IPS-20b (cell line): Measurements from ENCODE around the gene ZNF536.

Experiments
- H3K27ac ChIP-seq: one replicate; pipeline ENCODE4 v1.5.1; 2013; ENCODE audit warnings: low read length
- H3K27me3 ChIP-seq: 2 replicates; pipeline ENCODE4 v1.6.1; 2013; ENCODE audit warnings: mild to moderate bottlenecking, low read length, inconsistent platforms; ENCODE audit not compliant: insufficient read depth
- H3K36me3 ChIP-seq: 2 replicates; pipeline ENCODE4 v1.6.1; 2013; ENCODE audit warnings: low read depth, mild to moderate bottlenecking, inconsistent platforms, low read length, moderate library complexity; ENCODE audit not compliant: insufficient read depth
- H3K4me1 ChIP-seq: 2 replicates; pipeline ENCODE4 v1.6.1; 2013; ENCODE audit warnings: mild to moderate bottlenecking, control low read depth, inconsistent platforms, low read length, moderate library complexity; ENCODE audit not compliant: insufficient read depth
- H3K4me3 ChIP-seq: 2 replicates; pipeline ENCODE4 v1.5.1; 2013; ENCODE audit warnings: mild to moderate bottlenecking, low read length, inconsistent platforms
- H3K9ac ChIP-seq: 2 replicates; pipeline ENCODE4 v1.6.1; 2013; ENCODE audit warnings: low read depth, mild to moderate bottlenecking, inconsistent platforms, low read length, moderate library complexity
- H3K9me3 ChIP-seq: 2 replicates; pipeline ENCODE4 v1.6.1; 2013; ENCODE audit warnings: mild to moderate bottlenecking, low read depth, low read length, inconsistent platforms; ENCODE audit not compliant: insufficient read depth

ZNF536 gene

GRCh38 chr19:30535011-30535410, 162.8 kb downstream of the ZNF536 start:
- Histone ChIP-seq H3K9me3 (no peaks in the 10 kb centered on the region), H3K27me3 (no peaks in the 10 kb centered on the region), H3K27ac (no peak overlapping the region), H3K4me3 (no peak overlapping the region), H3K9ac (no peak overlapping the region), H3K36me3 (no peaks in the 10 kb centered on the region), H3K4me1 (no peaks in the 10 kb centered on the region)

DNA sequence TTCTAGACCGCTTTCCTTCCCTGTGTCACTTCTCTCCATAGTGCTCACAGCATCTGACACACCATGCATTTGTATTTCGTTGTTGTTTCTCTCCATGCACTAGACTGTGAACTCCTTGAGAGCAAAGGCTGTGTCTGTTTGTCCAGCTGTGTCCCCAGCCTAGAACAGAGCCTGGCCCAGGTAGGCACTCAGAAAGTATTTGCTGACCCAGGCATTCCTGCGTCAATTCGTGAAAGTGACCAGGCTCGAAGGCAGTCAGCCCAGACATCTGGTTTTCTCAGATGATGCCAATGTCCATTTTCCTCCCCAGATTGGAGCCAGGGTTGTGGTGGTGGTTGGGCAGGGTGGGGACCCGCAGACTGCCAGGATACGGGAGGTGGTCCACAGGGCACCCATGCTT, 164.8 kb downstream of the ZNF536 start:
- no peak overlapping the region for H3K27ac ChIP-seq
- H3K9me3 ChIP-seq: no peaks in the 10 kb centered on the region
- H3K4me1 ChIP-seq: no peaks in the 10 kb centered on the region
- H3K27me3 ChIP-seq: no peaks in the 10 kb centered on the region
- no peak overlapping the region for H3K4me3 ChIP-seq
- no peak overlapping the region for H3K9ac ChIP-seq
- H3K36me3 ChIP-seq: no peaks in the 10 kb centered on the region

DNA sequence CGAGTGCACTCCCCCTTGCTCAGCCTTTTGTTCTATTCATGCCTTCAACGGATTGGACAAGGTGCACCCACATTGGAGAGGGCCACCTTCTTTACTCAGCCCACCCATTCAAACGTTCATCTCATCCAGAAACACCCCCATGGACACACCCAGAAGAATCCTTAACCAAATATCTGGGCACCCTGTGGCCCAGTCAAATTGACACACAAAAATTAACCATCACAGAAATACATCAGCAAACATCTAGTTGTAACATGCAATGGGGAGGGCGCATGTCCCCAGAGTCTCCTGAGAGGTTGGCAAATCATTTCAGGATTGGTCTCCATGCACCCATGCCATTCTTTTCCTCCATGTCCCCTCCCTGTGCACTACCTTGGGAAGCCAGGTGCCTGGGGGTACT, 167.1 kb downstream of the ZNF536 start:
- no peaks in the 10 kb centered on the region for H3K9me3 ChIP-seq
- no peaks in the 10 kb centered on the region for H3K36me3 ChIP-seq
- no peak overlapping the region for H3K27ac ChIP-seq
- no peaks in the 10 kb centered on the region for H3K27me3 ChIP-seq
- no peaks in the 10 kb centered on the region for H3K4me1 ChIP-seq
- no peak overlapping the region for H3K4me3 ChIP-seq
- H3K9ac ChIP-seq: no peak overlapping the region

DNA sequence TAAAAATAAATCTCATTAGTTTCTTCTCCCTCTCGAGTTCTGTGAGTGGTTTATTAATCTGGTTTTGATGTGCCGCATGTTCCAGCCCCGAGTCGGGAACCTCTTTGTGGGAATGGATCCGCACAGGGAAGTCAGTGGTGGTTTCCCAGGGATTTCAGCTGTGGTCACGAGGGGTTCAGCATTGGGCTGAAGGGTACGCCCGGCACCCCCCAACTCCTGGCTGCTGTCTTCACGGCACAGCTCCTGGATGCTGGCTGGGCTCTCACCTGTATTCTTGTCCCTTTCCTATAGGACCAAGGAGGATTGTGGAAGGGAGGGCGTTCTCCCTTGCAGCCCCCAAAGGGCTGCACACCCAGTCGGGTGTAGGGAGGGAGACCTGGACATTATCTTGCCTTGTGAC, 167.8 kb downstream of the ZNF536 start:
- no peak overlapping the region for H3K9ac ChIP-seq
- no peaks in the 10 kb centered on the region for H3K36me3 ChIP-seq
- no peak overlapping the region for H3K27ac ChIP-seq
- no peaks in the 10 kb centered on the region for H3K27me3 ChIP-seq
- H3K4me1 ChIP-seq: no peaks in the 10 kb centered on the region
- H3K4me3 ChIP-seq: no peak overlapping the region
- no peaks in the 10 kb centered on the region for H3K9me3 ChIP-seq

DNA sequence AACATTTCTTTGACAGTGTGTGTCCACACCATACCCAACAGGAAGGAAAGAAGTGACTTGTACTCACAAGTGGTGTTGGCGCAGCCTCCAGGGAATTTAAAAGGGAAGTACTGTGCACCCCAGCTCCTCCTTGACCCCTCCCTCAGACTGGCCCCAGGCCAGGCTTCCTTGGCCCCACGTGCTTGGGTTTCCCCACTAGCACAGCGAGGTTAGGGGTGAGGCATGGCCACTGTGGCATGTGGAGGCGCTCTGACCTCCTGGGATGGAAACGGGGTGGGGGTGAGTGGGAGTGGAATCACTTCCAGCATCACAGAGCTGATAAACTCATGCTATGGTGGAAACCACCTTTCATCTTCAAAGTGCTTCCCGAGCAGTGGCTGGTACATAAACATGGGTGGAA, 168.6 kb downstream of the ZNF536 start:
- Histone ChIP-seq H3K27ac (no peak overlapping the region), H3K9me3 (no peaks in the 10 kb centered on the region), H3K36me3 (no peaks in the 10 kb centered on the region), H3K4me1 (no peaks in the 10 kb centered on the region; the same call in 1 of the 2 replicates), H3K9ac (no peak overlapping the region), H3K27me3 (no peaks in the 10 kb centered on the region), H3K4me3 (no peak overlapping the region)

DNA sequence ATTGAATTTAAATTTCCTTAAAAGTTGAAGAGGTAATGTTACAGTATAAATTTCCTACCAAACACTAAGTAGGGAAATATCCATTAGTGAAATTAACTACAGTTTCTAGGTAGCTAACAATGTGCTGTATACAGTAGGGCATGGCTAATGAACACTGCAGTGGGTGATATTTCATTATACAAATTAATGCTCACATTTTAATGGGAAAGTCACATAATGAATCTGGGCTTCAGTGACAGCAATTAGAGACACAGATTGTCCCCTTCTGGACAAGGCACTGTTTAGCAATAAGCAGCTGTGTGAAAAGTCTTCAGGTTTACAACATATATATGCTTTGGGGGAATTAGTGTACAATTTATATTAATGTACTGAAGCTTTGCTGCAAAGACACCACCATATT, 169.4 kb downstream of the ZNF536 start:
- peaks cover 8% of the 10 kb centered on the region; the same call in 1 of the 2 replicates for H3K4me1 ChIP-seq
- no peak overlapping the region for H3K9ac ChIP-seq
- H3K36me3 ChIP-seq: no peaks in the 10 kb centered on the region
- no peaks in the 10 kb centered on the region for H3K9me3 ChIP-seq
- no peaks in the 10 kb centered on the region for H3K27me3 ChIP-seq
- no peak overlapping the region for H3K4me3 ChIP-seq
- H3K27ac ChIP-seq: no peak overlapping the region

GRCh38 chr19:30543243-30543945, 171.2 kb downstream of the ZNF536 start:
- no peaks in the 10 kb centered on the region for H3K9me3 ChIP-seq
- H3K27ac ChIP-seq: no peak overlapping the region
- no peak overlapping the region for H3K9ac ChIP-seq
- H3K36me3 ChIP-seq: no peaks in the 10 kb centered on the region
- H3K27me3 ChIP-seq: no peaks in the 10 kb centered on the region
- no peak overlapping the region for H3K4me3 ChIP-seq
- H3K4me1 ChIP-seq: peaks cover 10% of the 10 kb centered on the region; the same call in 1 of the 2 replicates

DNA sequence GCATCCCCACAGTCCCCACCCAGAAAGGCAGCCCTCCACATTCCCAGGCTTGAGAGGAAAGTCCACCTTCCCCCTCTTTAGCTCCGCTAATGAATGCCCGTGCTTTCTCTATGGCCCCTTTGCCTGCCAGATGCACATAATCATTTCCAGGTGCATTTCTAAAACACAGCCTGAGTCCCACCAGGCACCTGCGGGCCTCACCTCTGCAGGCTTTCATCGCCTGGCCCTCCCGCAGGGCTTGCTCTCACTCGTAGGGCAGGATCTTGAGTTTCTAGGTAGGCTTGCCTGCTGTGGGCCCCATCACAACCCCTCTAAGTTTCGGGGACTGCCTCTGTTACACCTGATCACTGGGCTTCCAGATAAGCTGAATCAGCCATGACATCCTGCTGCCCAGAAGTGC, 173.6 kb downstream of the ZNF536 start:
- no peak overlapping the region for H3K27ac ChIP-seq
- H3K27me3 ChIP-seq: no peaks in the 10 kb centered on the region
- H3K4me3 ChIP-seq: no peak overlapping the region
- H3K9me3 ChIP-seq: no peaks in the 10 kb centered on the region
- H3K4me1 ChIP-seq: peaks cover 10% of the 10 kb centered on the region; the same call in 1 of the 2 replicates
- H3K9ac ChIP-seq: no peak overlapping the region
- no peaks in the 10 kb centered on the region for H3K36me3 ChIP-seq

DNA sequence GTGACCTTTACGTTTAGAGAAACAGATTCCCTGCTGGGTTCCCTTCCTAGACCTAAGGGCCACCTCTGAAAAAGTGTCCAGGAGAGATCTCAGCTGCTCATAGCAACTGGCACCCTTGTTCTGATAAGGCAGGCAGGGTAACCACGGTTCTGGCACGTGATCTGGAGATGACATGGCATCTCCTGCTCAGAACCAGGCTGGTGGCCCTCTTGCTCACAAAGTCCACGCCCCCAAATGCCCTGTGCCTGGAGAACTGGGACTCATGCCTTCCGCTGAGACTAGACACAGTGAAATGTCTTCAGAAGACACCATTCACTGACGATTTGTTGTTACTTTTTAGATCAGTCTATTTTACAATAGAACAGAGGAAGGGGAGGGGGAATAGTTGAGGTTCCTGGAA, 174.1 kb downstream of the ZNF536 start:
- Histone ChIP-seq H3K9me3 (no peaks in the 10 kb centered on the region), H3K36me3 (no peaks in the 10 kb centered on the region), H3K27me3 (no peaks in the 10 kb centered on the region), H3K9ac (no peak overlapping the region), H3K4me1 (peaks cover 13% of the 10 kb centered on the region; the same call in 1 of the 2 replicates), H3K27ac (no peak overlapping the region), H3K4me3 (no peak overlapping the region)

DNA sequence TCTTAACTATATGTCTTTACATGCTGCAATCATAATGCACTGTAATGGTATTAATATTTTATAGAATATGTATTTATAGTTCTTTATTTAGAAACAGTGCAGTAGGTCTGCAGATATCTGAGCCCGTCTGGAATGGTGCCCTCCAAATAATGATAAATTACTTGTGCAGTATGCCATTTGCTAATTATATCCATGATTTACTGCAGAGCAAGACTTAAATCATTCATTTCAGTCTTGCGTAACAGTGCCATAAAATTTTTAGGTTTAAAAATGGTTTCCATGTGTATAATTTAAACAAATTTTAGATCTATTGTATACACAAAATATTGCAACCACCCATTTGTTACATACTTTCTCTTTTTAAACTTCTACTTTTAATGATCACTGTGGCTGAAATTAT, 175.1 kb downstream of the ZNF536 start:
- no peaks in the 10 kb centered on the region for H3K9me3 ChIP-seq
- no peaks in the 10 kb centered on the region for H3K27me3 ChIP-seq
- no peak overlapping the region for H3K27ac ChIP-seq
- no peaks in the 10 kb centered on the region for H3K36me3 ChIP-seq
- H3K4me3 ChIP-seq: no peak overlapping the region
- no peak overlapping the region for H3K9ac ChIP-seq
- H3K4me1 ChIP-seq: peaks cover 14% of the 10 kb centered on the region; the same call in 1 of the 2 replicates

GRCh38 chr19:30549151-30549550, 177.0 kb downstream of the ZNF536 start:
- Histone ChIP-seq H3K27ac (no peak overlapping the region), H3K27me3 (no peaks in the 10 kb centered on the region)

DNA sequence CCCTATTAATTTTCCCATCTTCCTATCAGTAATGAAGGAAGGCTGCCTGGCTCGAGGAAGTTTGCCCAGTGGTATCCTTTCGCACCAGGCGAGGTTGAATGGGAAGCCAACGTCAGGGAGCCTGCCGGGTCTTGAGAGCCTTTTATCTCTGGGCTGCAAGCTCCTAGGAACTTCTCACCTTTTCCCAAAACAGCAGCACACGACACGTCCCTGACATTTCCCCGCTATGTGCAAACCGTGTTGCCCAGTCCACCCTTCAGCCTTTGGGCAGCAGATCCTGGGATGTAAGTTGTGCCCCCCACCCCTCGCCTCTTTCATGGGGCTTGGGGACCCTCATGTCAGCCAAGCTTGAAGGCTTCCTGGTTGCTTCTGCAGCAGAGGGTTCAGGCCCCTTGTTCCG, 179.1 kb downstream of the ZNF536 start:
- Histone ChIP-seq H3K36me3 (no peaks in the 10 kb centered on the region), H3K27me3 (no peaks in the 10 kb centered on the region), H3K9me3 (no peaks in the 10 kb centered on the region), H3K27ac (no peak overlapping the region), H3K9ac (no peak overlapping the region), H3K4me1 (peaks cover 18% of the 10 kb centered on the region), H3K4me3 (no peak overlapping the region)

More at GRCh38 chr19:30549151-30549550, 177.0 kb downstream of the ZNF536 start:
- Histone ChIP-seq H3K4me3 (no peak overlapping the region), H3K9ac (no peak overlapping the region), H3K36me3 (no peaks in the 10 kb centered on the region), H3K9me3 (no peaks in the 10 kb centered on the region), H3K4me1 (peaks cover 14% of the 10 kb centered on the region; the same call in 1 of the 2 replicates)
